ENCODE measurements around the gene TEK.

- TF ChIP-seq STAT1 (IDR thresholded peaks at IDR 0.05; ENCODE audit: unreplicated experiment): no peak
- TF ChIP-seq CTCF (conservative IDR thresholded peaks at IDR 0.05; ENCODE audit: low read depth in 2 of 2): no peak
- TF ChIP-seq EZH2 (IDR thresholded peaks at IDR 0.05; ENCODE audit: low read depth, unreplicated experiment): no peak
- no peak for TF ChIP-seq ZNF331 (CRISPR knock-in tag; IDR thresholded peaks at IDR 0.05; ENCODE audit: low read depth)
- no peak for TF ChIP-seq ZNF114 (CRISPR knock-in tag; IDR thresholded peaks at IDR 0.05)
- TF ChIP-seq, protein P1, sequence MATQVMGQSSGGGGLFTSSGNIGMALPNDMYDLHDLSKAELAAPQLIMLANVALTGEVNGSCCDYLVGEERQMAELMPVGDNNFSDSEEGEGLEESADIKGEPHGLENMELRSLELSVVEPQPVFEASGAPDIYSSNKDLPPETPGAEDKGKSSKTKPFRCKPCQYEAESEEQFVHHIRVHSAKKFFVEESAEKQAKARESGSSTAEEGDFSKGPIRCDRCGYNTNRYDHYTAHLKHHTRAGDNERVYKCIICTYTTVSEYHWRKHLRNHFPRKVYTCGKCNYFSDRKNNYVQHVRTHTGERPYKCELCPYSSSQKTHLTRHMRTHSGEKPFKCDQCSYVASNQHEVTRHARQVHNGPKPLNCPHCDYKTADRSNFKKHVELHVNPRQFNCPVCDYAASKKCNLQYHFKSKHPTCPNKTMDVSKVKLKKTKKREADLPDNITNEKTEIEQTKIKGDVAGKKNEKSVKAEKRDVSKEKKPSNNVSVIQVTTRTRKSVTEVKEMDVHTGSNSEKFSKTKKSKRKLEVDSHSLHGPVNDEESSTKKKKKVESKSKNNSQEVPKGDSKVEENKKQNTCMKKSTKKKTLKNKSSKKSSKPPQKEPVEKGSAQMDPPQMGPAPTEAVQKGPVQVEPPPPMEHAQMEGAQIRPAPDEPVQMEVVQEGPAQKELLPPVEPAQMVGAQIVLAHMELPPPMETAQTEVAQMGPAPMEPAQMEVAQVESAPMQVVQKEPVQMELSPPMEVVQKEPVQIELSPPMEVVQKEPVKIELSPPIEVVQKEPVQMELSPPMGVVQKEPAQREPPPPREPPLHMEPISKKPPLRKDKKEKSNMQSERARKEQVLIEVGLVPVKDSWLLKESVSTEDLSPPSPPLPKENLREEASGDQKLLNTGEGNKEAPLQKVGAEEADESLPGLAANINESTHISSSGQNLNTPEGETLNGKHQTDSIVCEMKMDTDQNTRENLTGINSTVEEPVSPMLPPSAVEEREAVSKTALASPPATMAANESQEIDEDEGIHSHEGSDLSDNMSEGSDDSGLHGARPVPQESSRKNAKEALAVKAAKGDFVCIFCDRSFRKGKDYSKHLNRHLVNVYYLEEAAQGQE (IDR thresholded peaks at IDR 0.05; ENCODE audit: unreplicated experiment): no peak
- no peak for TF ChIP-seq EZH2phosphoT487 (IDR thresholded peaks at IDR 0.05; ENCODE audit: unreplicated experiment)
- TF ChIP-seq CREB1 (CRISPR knock-in tag; IDR thresholded peaks at IDR 0.05; ENCODE audit: low read depth): no peak
- no peak for TF ChIP-seq POLR2AphosphoS5 (IDR thresholded peaks at IDR 0.05; ENCODE audit: low read depth)
- TF ChIP-seq JUNB (IDR thresholded peaks at IDR 0.05; ENCODE audit: unreplicated experiment): no peak
- TF ChIP-seq ETS1 (IDR thresholded peaks at IDR 0.05): no peak
- no peak for TF ChIP-seq NANOG (IDR thresholded peaks at IDR 0.05; ENCODE audit: borderline replicate concordance)
Observed at GRCh38 chr9:27065288-27065687, 43.7 kb upstream of the TEK start.

Measured in GM23338 (cell line).